Measurements from ENCODE around the gene ERBB4.

ERBB4 gene

GRCh38 chr2:212007972-212008371, 530.6 kb downstream of the ERBB4 start:
- no peak for DNase-seq (ENCODE audit: low spot score)

DNA sequence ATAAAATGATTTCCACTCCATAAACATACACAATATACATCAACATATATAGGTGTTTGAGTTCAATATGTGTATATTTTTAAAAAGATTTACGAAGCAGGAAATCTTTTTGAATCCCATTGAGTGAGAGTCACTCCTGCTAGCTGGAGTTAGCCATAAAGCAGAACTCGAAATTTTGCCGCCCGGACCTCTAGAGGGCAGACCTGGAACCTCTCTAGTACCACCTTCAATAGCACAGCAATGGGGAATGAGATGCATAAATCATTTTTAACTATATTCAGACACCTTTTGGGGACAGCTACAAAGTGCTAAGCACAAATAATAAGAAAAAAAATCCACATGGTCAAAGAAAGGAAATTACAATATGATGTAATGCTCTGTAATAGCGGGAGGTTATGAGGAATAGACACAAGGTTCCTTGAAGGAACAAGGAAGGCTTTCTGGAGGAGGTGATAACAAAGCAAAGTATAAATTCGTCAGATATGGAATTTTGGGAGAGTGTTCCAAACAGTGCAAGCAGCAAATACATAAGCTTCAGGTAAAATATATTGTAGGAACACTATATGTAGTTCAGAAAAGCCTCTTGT, 533.4 kb downstream of the ERBB4 start:
- peak; percentile 12 for DNase-seq (ENCODE audit: low spot score)

DNA sequence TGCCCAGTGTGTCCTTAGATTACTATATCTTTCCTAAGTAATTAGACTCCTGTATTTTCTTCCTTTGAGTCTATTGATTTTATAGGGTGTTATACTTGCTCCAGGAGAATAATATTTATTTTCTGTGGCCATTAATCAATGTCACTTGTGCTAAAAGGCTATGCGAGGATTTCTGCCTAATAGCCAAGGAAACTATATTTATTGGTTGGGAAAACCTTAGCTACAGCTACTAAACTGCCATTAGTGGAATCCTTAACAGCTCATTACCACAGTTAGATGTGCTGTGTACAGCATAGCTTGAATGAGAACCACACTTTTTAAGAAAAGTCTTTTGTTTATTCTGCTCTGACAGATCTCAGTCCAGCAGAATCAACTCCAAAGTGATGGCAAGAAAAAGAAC, 537.3 kb downstream of the ERBB4 start:
- no peak for DNase-seq (ENCODE audit: low spot score)

- no peak for DNase-seq (ENCODE audit: low spot score)
Measured at GRCh38 chr2:211996857-211997256, 541.7 kb downstream of the ERBB4 start.

- no peak for DNase-seq (ENCODE audit: low spot score)
Measured at GRCh38 chr2:211994806-211995205, 543.8 kb downstream of the ERBB4 start.

- DNase-seq (ENCODE audit: low spot score) = no peak
Measured at GRCh38 chr2:211990335-211990734, 548.3 kb downstream of the ERBB4 start.

GRCh38 chr2:211986313-211986712, 552.3 kb downstream of the ERBB4 start:
- no peak for DNase-seq (ENCODE audit: low spot score)

GRCh38 chr2:211985393-211985792, 553.2 kb downstream of the ERBB4 start:
- no peak for DNase-seq (ENCODE audit: low spot score)

- DNase-seq (ENCODE audit: low spot score) = no peak
Measured at GRCh38 chr2:211982162-211982561, 556.4 kb downstream of the ERBB4 start.

GRCh38 chr2:211981451-211981850, 557.2 kb downstream of the ERBB4 start:
- peak; percentile 2 for DNase-seq (ENCODE audit: low spot score)

GRCh38 chr2:211976076-211976475, 562.5 kb downstream of the ERBB4 start:
- no peak for DNase-seq (ENCODE audit: low spot score)

DNA sequence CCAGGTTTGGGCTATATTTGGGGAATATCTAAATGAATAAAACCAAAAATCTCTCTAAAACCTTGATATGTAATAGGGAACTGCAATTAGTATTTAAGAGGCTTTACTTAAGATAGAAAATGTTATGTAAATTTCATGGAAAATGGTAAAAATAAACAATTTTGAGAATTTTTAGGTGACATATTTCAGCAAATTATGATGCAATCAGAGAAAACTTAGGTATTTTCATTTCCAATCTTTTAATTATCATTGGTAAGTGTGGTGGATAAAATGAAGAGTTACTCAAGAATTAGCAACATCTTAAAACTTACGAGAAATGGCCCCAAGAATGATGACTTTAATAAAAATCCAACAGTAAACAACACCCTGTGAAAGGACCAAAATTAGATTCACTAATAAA, 571.4 kb downstream of the ERBB4 start:
- no peak for DNase-seq (ENCODE audit: low spot score)

GRCh38 chr2:211963969-211964368, 574.6 kb downstream of the ERBB4 start:
- DNase-seq (ENCODE audit: low spot score) = no peak

DNA sequence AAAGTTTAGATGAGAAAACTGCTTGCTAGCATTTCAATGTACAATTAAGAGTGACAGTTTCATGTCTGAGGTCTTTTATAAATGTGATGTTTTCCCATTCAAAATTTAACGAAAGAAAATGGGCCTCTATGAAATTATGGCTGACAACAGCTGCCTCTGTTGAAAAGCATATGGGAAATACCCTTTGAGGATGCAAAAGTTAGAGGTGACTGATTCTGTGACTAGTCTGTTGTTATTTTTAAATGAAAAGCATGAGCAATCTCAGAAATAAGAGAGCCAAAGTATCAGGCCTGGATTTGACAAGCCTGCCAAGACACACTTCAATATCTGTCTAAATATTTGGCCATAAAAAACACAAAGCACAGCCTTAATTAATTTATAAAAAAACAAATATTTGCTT, 580.8 kb downstream of the ERBB4 start:
- DNase-seq (ENCODE audit: low spot score) = no peak

- DNase-seq (ENCODE audit: low spot score) = no peak
Measured at GRCh38 chr2:211955648-211956047, 583.0 kb downstream of the ERBB4 start.

GRCh38 chr2:211948932-211949331, 589.7 kb downstream of the ERBB4 start:
- DNase-seq (ENCODE audit: low spot score) = no peak

DNA sequence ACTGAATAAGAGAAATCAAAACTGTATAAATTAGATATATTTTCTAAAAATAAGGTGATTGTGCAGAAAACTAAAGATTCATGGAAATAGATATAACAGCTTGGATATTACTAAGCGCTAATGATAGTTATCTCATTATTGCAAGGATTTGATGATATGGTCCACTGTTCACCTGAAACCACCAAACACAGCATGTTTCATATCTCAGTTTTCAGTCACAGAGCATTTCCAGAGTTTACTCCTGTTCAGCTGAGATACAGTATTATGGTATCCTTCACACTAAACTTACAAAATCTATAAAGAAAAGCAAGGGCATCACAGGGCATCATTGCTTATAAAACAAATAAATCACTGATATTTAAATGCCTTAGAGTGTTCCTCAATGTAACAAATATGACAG, 591.6 kb downstream of the ERBB4 start:
- DNase-seq (ENCODE audit: low spot score) = no peak

DNA sequence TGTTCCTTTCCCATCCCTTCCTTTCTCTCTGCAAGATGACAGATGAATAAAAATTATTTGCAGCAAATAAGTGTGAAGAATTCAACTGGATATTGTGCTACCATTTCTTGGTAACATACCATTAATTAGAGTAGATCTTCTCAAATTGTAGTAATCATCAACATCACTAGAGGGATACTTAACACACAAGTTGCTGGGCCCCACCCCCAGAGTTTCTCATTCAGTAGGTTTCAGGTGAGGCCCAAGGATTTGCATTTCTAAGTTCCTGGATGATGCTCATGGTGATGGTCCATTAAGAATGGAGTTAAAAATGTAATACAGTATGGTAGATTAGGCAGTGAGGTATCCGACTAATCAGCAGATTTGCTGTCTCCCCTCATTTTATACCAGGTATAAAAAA, 594.0 kb downstream of the ERBB4 start:
- no peak for DNase-seq (ENCODE audit: low spot score)

DNA sequence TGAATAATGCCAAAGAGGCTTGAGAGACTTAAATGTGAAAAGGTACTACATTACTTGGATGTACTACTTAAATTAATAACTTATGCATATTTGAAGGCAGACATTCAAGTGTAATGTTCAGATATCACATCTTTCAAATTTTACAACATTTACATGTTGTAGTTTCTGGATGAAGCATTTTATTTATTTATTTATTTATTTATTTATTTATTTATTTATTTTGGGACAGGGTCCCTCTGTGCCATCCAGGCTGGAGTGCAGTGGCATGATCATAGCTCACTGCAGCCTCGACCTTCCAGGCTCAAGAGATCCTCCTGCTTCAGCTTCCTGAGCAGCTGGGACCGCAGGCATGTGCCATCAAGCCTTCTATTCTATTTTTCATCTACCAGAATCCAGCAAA, 596.4 kb downstream of the ERBB4 start:
- no peak for DNase-seq (ENCODE audit: low spot score)

GRCh38 chr2:211941216-211941747, 597.3 kb downstream of the ERBB4 start:
- no peak for DNase-seq (ENCODE audit: low spot score)

DNA sequence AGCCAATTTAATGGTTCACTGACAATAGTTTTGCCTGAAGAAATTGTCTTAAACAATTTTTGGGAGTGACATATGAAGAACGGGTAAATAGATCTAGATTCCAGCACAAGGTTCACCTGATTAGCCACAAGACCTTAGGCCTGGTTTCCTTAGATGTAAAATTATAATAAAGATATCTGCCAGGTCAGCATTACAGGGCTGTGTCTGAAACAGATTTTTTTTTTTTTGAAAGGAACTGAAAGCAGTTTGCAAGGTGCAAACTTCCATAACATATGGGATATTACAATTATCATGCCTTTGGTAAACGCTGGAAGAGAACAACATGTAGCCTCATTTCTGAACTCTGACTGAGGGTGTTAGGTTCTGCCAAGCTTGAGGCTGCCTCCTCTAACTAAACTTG, 599.4 kb downstream of the ERBB4 start:
- DNase-seq (ENCODE audit: low spot score) = no peak

- DNase-seq (ENCODE audit: low spot score) = no peak
Measured at GRCh38 chr2:211934811-211935210, 603.8 kb downstream of the ERBB4 start.

DNA sequence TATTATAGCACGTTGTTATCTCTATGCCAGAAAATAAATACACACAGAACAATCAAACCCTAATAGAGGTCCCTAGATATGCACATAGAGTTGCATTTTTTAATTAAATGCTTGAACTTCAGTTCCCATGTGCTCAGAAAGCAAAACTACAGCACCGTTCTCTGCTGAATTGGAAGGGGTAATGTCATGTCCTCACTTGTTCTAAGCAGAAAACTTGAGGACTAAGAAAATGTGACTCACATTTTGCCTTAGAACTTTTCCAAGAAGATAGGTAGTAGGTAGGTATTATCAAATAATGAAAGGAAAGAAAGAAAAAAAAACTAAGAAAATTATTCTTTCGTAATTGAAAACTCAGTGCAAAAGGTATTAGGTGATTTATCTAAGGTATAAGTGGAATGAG, 607.3 kb downstream of the ERBB4 start:
- no peak for DNase-seq (ENCODE audit: low spot score)

- no peak for DNase-seq (ENCODE audit: low spot score)
Measured at GRCh38 chr2:211930331-211930730, 608.3 kb downstream of the ERBB4 start.

GRCh38 chr2:211928201-211928600, 610.4 kb downstream of the ERBB4 start:
- no peak for DNase-seq (ENCODE audit: low spot score)
